Measurements from ENCODE around the gene TMEM222. TPM values are rescaled to one million over a fixed set of nuclear protein-coding genes. Genes with fewer than 3 reads are reported as not detected.

TMEM222 gene
- total and polyA plus RNA-seq, 12 donors: 30.7 to 73.2 (median 49.8) TPM

GRCh38 chr1:27356619-27357280 is 34.8 kb downstream of the TMEM222 start:
- intact Hi-C loops (cut with DNase I): loop anchor here (5.0 to 10.0 kb wide), 2 partner anchors 36 to 52 kb away; partner anchors contain the start of gene GPR3 (in 2 of the 2)
- Histone ChIP-seq H3K4me1 (replicated peaks in 1 of 2) (peaks cover 0 to 5% of the 10 kb centered on the region in 2 donors), H3K9me3 (replicated peaks in 1 of 3) (no peaks in the 10 kb centered on the region), H3K4me3 (no peak overlapping the region), H3K36me3 (replicated peaks in 1 of 2) (peaks cover 0 to 57% of the 10 kb centered on the region in 2 donors), H3K27ac (no peak overlapping the region), H3K27me3 (no peaks in the 10 kb centered on the region)
- TF ChIP-seq, protein P1, sequence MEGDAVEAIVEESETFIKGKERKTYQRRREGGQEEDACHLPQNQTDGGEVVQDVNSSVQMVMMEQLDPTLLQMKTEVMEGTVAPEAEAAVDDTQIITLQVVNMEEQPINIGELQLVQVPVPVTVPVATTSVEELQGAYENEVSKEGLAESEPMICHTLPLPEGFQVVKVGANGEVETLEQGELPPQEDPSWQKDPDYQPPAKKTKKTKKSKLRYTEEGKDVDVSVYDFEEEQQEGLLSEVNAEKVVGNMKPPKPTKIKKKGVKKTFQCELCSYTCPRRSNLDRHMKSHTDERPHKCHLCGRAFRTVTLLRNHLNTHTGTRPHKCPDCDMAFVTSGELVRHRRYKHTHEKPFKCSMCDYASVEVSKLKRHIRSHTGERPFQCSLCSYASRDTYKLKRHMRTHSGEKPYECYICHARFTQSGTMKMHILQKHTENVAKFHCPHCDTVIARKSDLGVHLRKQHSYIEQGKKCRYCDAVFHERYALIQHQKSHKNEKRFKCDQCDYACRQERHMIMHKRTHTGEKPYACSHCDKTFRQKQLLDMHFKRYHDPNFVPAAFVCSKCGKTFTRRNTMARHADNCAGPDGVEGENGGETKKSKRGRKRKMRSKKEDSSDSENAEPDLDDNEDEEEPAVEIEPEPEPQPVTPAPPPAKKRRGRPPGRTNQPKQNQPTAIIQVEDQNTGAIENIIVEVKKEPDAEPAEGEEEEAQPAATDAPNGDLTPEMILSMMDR (IDR thresholded peaks at IDR 0.05): no peak
- no peak for TF ChIP-seq POLR2A (IDR thresholded peaks at IDR 0.05)
- WGBS, 4 donors: 82 to 83% (median 82%) methylated on average over 19 to 37 of the region's 37 CpGs
- no peak for DNase-seq

GRCh38 chr1:27357281-27358037 is 35.5 kb downstream of the TMEM222 start:
- Histone ChIP-seq H3K27ac (no peak overlapping the region), H3K9me3 (replicated peaks in 1 of 3) (no peaks in the 10 kb centered on the region), H3K4me1 (replicated peaks in 1 of 2) (peaks cover 0 to 5% of the 10 kb centered on the region in 2 donors), H3K36me3 (replicated peaks in 1 of 2) (peaks cover 0 to 64% of the 10 kb centered on the region in 2 donors), H3K4me3 (peak overlapping the region in 1 of 4 donors; percentile 14), H3K27me3 (no peaks in the 10 kb centered on the region)
- no peak for TF ChIP-seq POLR2A (IDR thresholded peaks at IDR 0.05)
- TF ChIP-seq, protein P1 (IDR thresholded peaks at IDR 0.05): peak; percentile 92 to 99 (median 98)
- WGBS, 4 donors: 25 to 42% (median 31%) methylated on average over 7 to 40 of the region's 40 CpGs
- intact Hi-C loops (cut with DNase I): loop anchor here (5.0 to 10.0 kb wide), 2 partner anchors 35 to 53 kb away; partner anchors contain the start of gene GPR3 (in 2 of the 2)
- peak; percentile 70 to 89 (median 82) for DNase-seq

DNA sequence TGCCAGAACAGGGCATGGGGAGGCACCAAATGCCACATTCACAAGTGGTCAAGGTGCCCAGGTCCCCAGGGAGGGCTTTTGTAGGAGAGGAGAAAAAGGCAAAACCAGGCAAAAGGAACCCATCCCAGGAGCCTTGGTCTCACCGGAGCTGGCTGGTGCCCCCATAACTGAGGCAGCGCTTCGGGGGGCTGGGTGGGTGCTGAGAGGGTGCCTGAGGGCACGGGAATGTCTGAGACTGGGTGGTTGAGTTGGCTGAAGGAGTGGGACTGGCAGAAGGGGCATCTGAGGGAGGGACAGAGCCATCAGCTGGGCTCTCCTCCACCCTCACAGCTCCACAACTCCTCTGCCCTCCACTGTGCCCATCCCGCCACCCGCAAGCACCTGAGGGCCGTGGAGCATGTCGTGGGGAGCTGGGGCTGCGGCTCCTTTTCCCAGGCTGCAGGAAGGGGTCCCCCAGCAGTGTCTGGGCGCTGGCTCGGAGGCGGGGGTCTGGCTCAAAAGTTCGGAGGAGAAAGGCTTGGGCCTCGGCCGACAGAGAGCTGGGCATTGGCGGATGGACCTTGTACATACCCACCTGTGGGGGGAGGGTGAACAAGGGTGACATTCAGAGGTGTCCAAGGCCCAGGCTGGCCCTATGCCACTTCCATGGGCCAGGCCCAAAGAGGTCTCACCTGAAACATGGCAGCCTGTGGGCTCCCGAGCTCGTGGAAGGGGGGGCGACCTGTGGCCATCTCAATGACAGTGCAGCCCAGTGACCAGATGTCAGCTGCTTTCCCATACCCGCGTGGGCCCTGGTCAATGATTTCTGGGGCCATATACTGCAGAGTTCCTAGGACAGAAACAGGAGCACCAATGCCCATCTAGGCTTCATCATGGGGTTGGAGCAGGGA is 36.3 kb downstream of the TMEM222 start:
- no peaks in the 10 kb centered on the region for H3K9me3 ChIP-seq (replicated peaks in 1 of 3)
- intact Hi-C loops (cut with DNase I): loop anchor here (5.0 to 10.0 kb wide), 2 partner anchors 34 to 53 kb away; partner anchors contain the start of gene GPR3 (in 2 of the 2)
- DNase-seq: no peak
- 92 to 94% (median 92%) methylated on average over 10 to 21 of the region's 21 CpGs for WGBS, 4 donors
- no peaks in the 10 kb centered on the region for H3K27me3 ChIP-seq
- peaks cover 0 to 5% of the 10 kb centered on the region in 2 donors for H3K4me1 ChIP-seq (replicated peaks in 1 of 2)
- H3K4me3 ChIP-seq: no peak overlapping the region
- TF ChIP-seq, protein P1 (IDR thresholded peaks at IDR 0.05): no peak
- TF ChIP-seq POLR2A (IDR thresholded peaks at IDR 0.05): no peak
- H3K27ac ChIP-seq: no peak overlapping the region
- peaks cover 0 to 72% of the 10 kb centered on the region in 2 donors for H3K36me3 ChIP-seq (replicated peaks in 1 of 2)
